Fibroblast of skin of back (primary cell): ENCODE results near the gene EPS15.
"Not testable (repeated sequence)": the region's sequence is repeated elsewhere in the genome, so short reads cannot be mapped to it uniquely, and the experiment has no call there.

Experiments used
- DNase-seq: peaks from one replicate; pipeline ENCODE4 v3.0.0-alpha.2; 2013

EPS15 gene

DNA sequence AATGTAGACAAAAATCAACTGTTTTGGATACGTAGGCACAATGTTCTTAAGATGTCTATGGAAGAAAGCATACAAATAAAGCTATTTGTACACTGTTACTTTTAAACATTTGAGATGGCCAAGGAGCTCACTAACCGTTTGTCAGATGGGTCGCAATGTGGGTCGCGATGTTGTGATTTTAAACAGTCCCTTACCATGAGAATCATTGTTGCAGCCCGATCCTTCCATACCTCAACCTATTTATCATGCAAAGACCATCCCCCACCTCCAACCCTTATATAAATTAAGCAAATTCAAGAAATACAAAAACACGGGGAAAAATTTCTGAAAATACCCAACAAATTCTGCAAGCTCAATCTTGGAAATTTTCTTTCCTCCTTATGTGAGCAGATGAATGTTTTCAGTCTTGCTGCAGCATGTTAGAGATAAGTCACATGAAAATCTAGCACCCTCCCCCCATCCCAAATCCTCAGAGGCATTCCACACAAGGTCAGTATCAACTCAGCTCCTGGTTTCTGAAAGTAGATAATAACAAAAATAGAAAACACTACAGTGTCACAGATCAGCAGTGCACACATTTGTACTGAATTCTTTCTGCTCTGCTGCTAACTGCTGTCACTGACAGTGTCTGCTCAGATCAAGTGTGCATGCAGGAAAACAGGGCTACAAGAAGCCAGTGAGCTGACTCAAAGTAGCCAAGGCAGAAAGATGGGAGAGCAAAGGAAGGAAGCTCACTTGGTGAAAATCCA is 95.8 kb downstream of the EPS15 start:
- DNase-seq, result peak; percentile 30

- no peak for DNase-seq
Observed at GRCh38 chr1:51422367-51423072, 96.5 kb downstream of the EPS15 start.

DNA sequence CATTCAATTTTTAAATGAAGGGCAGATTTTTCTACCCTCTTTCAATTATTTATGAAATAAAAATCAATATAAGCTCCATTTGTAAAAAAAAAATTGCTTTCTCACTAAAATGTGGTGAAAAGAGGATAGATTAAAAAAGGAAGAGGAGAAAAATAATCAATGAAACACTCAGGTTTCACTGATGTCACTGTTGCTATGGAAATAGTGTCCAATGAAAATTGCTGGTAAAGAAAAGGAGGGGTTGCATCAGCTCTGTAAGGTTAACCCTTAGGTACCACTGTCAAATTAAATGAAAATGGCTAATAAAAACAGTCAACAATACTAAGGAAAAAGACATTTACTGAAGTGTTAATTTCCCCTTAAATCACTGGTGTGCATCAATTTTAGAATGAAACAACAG is 97.1 kb downstream of the EPS15 start:
- peak; percentile 78 for DNase-seq

DNA sequence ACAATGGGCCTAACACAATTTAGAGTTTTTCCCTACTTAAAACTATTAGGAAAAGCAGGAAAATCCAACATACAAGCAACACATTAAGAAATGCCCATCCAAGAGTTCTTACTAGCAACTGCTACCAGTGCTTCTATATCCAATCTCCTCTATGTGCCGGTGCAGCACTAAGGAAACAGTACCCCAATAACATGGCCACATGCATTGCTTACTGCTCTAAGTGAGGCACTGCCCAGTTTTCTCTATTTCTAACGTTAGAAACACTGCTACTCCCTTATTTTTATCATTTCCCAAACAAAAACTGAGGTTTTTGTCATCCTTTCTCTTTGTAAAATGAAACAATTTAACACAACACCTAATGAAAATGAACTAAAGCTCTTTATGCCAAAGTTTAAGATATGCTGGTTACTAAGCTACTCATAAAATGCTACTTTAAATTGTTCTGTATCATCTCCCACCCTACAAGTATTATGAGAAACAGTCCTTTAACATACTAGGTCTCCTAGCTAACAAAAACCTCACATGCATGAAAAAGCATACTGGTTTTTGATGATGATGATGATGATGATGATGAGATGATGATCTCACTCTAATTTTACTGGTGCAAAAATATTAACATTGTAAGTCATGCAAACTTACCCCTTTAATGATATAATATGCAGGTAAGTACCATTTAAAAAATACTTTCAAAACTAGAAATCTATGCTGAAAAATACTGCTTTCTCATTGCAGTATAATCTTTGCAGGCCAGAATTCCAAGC is 98.0 kb downstream of the EPS15 start:
- DNase-seq, result no peak

DNA sequence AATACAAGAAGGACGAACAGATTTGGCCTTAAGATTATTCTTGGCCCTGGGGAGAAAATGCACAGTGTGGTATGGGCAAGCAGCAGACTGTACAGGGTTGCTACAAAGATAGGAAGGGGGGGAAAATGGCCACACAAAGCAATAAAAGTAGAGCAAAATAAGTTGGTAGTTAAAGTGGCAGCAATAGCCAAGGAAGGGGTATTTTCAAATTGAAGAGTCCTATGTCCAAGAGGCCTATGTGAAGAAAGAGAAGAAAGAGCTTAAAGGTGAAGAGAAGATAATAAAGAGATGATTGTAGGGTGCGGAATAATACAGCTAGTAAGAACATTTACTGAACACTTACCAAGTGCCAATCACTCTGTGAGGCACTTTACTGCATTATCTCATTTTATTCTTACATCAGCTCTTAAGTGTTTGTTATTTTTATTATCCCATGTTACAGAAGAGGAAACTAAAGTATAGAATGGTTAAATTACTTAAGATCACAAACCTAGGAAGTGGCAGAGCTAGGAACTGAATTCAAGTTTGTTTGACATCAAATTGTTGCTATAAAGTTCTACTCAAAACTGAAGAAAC is 100.6 kb downstream of the EPS15 start:
- DNase-seq, result peak; percentile 12

DNA sequence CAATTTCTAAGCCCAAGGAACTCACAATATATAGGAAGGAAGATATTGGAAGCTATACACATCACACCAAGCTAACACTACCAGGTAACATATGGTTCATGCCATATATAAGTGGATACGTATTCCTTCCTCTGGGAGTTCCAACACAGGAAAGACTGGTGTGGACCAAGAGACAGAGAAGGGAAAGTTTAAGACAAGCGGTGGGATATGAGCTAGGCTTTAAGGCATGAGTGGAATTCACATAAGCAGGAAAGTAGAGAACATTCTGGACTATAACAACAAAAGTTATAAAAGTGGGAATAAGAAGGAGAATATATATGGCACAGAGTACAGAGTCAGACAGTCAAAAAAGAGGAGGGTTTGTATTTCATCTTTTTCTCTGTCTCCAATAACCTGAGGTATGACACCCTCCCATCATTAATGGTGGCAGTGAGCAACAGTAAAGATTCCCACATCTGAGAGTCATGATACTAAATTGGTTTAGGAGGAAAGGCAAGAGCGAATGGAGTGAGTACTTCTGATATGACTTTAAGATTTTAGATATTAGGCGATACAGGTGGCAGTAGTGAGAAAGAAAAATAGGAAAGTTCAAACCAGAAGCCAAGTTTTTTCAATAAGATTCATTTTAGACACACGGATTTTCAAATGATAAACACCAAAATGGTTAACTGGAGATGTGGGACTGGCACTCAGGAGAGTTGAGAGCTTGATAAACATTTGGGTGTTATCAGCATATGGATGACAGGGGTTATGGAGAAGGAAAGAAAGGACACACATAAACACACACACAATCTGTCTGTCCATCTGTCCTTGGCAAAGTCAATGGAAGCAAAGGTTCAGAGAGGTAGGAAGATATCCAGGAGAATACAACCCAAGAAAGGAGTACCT is 101.3 kb downstream of the EPS15 start:
- DNase-seq, result peak; percentile 84

DNA sequence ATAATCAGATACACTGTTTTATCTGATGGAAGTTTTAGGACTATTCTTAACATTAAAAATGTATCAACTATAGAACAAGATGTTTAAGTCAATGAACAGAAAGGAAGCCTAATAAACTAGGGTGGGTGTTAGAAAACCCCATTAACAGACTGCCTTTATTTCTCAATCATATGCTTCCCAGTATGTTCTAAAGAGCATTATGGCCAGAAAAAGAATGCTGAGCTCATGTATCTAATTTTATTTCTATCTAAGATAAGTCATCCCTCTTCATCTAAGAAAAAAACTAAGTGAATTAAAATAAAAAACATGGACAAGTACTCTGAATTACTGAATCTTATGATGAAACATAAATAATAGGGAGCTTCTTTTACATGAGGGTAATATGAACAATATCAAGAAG is 102.2 kb downstream of the EPS15 start:
- no peak for DNase-seq

DNA sequence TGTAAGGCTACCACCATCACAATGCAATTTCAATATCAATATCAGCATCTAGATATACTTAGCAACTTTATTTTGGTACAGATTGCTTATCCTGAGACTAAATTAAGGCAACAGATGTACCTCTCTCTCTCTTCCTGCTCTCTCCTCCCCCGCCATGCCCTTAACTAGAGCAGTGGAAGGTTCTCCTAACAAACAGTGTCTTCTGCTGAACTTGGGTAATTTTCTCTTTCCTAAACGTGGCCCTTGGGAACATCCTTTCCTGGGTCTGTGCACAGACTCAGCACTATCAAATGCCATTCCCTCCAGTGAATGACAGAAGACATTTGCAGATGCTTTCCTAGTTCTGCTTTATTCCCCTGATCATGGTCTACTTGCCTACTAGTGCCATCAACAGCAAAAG is 103.1 kb downstream of the EPS15 start:
- DNase-seq, result no peak

DNA sequence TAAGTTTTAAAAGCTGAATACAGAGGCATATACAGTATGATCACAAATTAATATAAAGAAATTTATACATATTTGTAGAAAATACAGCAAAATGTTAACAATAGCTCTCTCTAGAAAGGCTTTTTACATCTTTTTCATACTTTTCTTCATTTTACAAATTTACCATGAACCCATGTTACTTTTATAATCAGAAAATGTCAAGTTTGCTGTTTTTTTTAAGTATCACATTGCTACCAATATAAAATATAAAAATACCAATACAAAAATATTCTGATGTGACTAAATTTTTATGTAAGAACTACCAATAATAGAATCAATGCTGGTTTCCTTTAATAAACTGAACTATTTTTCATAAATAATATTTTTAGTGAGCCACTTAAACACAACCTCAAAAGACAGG is 104.3 kb downstream of the EPS15 start:
- no peak for DNase-seq

GRCh38 chr1:51411820-51412219 is 107.2 kb downstream of the EPS15 start:
- DNase-seq, result not testable (repeated sequence)

DNA sequence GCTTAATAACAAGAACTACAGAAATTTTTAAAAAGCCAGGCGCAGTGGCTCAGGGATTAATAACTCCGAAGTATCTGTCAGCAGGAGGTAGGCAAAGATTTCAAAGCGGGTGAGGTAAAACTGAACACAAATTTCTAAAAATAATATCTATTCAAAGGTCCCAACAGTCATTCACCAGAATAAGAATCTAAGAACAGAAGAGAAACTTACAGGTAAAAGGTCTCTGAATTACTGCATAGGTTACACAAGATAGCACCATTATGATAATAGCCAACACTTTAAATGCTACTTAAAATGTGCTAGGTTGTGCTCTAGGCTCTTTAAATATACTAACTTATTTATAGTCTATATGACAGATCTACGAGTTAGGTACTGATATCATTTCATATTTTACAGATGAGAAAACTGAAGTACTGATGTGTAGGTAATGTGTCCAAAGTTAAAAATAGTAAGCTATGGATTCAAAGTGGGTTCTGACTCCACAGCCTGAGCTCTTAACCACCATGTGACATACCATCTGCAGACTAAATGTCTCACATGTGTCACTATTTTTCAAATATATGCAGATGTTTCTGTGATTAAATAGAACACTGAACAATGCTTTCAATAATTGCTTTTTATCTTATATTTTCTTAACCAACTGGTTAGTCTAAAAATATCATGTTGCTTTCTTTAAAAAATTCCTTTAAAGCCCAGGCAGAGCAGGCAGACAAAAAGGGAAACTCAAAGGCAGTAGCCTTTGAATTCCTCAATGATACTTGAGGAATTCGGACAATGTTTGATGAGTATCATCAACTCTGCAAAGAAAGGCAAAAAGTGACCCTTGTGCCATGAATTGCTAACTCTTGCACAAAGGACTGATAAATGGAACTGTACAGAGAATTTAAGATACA is 108.3 kb downstream of the EPS15 start:
- DNase-seq, result peak; percentile 88

GRCh38 chr1:51409755-51410541 is 109.1 kb downstream of the EPS15 start:
- not testable (repeated sequence) for DNase-seq

- DNase-seq, result no peak
Observed at GRCh38 chr1:51392241-51392640, 126.8 kb downstream of the EPS15 start.

- DNase-seq, result not testable (repeated sequence)
Observed at GRCh38 chr1:51390641-51391040, 128.4 kb downstream of the EPS15 start.

GRCh38 chr1:51387288-51387687 is 131.8 kb downstream of the EPS15 start:
- DNase-seq, result not testable (repeated sequence)

DNA sequence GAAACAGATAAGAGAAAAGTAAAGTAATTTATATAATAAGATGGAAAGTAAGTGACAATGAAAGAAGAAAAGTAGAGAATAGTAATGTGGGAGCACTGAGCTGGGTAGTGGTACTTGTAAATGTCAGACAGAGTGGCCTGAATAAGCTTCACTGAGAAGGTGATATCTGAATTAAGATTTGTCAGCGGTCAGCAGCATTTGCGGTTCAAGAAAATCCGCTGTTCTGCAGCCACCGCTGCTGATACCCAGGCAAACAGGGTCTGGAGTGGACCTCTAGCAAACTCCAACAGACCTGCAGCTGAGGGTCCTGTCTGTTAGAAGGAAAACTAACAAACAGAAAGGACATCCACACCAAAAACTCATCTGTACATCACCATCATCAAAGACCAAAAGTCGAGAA is 132.8 kb downstream of the EPS15 start:
- DNase-seq, result not testable (repeated sequence)

DNA sequence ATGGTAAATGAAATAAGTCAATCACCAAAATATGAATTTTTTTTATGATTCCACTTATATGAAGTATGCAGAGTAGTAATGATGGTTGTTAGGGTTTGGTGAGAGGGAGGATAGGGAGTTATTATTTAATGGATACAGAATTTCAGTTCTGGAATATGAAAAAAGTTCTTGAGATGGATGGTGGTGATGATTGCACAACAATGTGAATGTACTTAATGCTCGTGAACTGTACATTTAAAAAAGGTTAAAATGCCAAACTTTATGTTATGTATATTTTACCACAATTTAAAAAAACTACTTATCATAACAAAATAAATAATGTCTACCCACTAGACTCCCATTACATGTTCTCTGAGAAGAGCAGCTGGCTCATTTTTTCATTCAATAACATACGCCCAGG is 133.3 kb downstream of the EPS15 start:
- DNase-seq, result no peak

DNA sequence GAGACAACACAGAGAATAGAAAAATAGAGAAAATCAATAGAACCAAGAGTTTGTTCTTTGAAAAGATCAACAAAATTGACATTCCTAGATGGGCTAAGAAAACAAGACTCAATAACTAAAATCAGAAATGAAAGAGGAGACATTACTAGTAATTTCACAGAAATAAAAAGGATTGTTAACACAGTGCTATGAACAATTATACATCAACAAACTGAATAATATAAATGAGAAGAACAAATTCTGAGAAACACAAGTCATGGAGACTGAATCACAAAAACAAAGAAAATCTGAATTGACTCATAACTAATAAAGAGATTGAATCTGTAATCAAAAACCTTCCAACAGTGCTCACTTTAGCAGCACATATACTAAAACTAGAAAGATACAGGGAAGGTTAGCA is 137.1 kb downstream of the EPS15 start:
- no peak for DNase-seq

DNA sequence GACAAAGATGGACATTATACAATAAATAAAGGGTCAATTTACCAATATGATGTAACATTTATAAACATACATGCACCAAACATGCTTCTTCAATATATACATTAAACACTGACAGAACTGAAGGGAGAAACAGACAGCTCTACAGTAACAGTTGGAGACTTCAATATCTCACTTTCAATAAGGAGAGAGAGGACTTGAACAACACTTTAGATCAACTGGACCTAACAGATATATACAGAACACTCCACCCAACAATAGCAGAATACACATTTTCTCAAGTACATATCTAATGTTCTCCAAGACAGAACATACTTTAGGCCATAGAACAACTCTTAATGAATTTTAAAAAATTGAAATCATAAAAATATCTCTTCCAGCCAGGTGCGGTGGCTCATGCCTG is 138.1 kb downstream of the EPS15 start:
- DNase-seq, result no peak

GRCh38 chr1:51378871-51379270 is 140.2 kb downstream of the EPS15 start:
- no peak for DNase-seq
